ENCODE results near the gene USP7. TPM values are rescaled to one million over a fixed set of nuclear protein-coding genes. Genes with fewer than 3 reads are reported as not detected.

Gene USP7
- total RNA-seq, 2 experiments from 2014 or later: 155 to 163 TPM

DNA sequence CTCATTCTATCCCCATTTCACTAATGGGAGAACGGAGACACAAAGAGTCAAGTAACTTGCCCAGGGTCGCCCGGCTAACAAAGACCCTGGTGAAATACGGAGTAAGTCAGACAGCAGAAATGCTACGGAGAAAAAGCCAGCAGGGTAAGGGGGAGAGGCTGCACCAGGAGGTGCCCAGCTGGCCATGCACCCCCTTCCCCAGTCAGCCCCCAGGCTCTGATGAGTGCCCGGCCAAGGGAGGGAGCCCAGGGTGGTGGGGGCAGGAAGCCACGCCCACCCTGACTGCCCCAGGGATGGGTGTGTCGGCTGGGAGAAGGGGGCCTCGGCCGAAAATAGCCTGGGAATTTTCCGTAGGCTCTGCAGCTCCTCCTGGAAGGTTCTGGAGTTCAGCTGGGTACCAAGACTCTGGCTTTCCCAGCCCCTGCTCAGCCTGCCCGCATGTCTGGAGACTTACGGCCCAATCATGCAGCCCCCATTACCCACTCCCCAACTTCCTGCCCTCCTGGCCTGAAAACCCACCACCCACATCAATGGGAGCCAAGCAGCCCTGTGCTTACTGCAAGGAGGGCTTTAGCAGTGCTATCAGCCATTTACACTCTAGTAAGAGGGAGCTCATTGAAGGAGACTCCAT lies 99.1 kb downstream of the USP7 start:
- H3K36me3 Mint-ChIP-seq (ENCODE audit: low read depth): peaks cover 21% of the 10 kb centered on the region
- H3K9me3 Mint-ChIP-seq: no peaks in the 10 kb centered on the region
- ChIA-PET CTCF (interaction anchor here (0.8 to 3.1 kb wide), 3 partner anchors 10 to 72 kb away, joined by 3 to 19 read pairs (median 6); no protein-coding TSS in a partner anchor), POLR2A (interaction anchor here (1.2 to 9.2 kb wide), 4 partner anchors 9 to 24 kb away, joined by 3 to 99 read pairs (median 4); no protein-coding TSS in a partner anchor)
- TF ChIP-seq, protein P1, sequence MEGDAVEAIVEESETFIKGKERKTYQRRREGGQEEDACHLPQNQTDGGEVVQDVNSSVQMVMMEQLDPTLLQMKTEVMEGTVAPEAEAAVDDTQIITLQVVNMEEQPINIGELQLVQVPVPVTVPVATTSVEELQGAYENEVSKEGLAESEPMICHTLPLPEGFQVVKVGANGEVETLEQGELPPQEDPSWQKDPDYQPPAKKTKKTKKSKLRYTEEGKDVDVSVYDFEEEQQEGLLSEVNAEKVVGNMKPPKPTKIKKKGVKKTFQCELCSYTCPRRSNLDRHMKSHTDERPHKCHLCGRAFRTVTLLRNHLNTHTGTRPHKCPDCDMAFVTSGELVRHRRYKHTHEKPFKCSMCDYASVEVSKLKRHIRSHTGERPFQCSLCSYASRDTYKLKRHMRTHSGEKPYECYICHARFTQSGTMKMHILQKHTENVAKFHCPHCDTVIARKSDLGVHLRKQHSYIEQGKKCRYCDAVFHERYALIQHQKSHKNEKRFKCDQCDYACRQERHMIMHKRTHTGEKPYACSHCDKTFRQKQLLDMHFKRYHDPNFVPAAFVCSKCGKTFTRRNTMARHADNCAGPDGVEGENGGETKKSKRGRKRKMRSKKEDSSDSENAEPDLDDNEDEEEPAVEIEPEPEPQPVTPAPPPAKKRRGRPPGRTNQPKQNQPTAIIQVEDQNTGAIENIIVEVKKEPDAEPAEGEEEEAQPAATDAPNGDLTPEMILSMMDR (IDR thresholded peaks at IDR 0.05): no peak
- H3K4me3 Mint-ChIP-seq: no peak overlapping the region
- H3K27ac Mint-ChIP-seq: no peak overlapping the region
- no peaks in the 10 kb centered on the region for H3K27me3 Mint-ChIP-seq
- peaks cover 31% of the 10 kb centered on the region for H3K4me1 Mint-ChIP-seq (ENCODE audit: low read depth)
- DNase-seq (no peak), ATAC-seq (no peak)
- intact Hi-C loops (cut with micrococcal nuclease): no loop called here

DNA sequence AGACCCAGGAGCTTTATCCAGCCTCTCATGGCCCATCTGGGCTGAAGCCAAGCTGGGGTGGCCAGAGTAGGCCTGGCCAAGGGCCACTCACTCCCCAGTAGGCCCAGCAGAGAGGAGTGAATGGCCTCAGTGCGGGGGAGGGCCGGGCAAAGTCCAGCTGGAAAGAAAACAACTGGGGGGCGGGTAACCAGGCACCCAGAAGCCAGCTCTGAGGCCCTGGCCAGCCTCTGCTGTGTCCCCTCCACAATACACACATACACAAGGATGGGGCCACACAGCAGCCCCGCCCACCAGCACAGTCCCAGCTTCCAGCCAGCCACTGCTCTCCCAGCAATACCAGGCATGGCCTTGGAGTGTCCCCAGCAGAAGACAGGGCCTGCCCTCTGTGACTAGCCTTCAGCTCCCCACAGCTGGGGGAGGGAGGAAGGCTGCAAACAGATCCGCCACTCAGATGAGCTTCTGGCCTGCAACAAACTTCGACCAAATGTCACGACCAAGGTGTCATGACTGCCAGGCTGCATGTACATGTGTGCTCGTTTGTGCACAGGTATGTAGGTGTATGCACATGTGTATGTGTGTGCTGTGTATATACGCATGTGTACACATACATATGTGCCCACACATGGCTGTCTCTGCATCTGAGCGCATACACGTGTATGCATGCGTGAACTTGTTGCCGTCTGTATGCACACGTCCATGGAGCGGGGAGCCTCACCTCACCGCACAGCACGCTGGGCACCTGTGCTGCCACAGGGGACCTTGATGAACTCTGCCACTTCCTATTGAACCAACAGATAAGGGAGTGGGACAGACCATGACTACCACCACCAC lies 99.9 kb downstream of the USP7 start:
- peaks cover 23% of the 10 kb centered on the region for H3K36me3 Mint-ChIP-seq (ENCODE audit: low read depth)
- ChIA-PET POLR2A (interaction anchor here (1.0 to 9.2 kb wide), 6 partner anchors 9 to 66 kb away, joined by 3 to 99 read pairs (median 4); partner anchors contain the start of genes PMM2 and TMEM186), CTCF (interaction anchor here (0.8 to 3.1 kb wide), 3 partner anchors 9 to 73 kb away, joined by 3 to 19 read pairs (median 6); no protein-coding TSS in a partner anchor)
- H3K27me3 Mint-ChIP-seq: no peaks in the 10 kb centered on the region
- intact Hi-C loops (cut with micrococcal nuclease): no loop called here
- H3K4me3 Mint-ChIP-seq: no peak overlapping the region
- H3K9me3 Mint-ChIP-seq: no peaks in the 10 kb centered on the region
- peaks cover 26% of the 10 kb centered on the region for H3K4me1 Mint-ChIP-seq (ENCODE audit: low read depth)
- DNase-seq (no peak), ATAC-seq (no peak)
- TF ChIP-seq, protein P1 (IDR thresholded peaks at IDR 0.05): no peak
- no peak overlapping the region for H3K27ac Mint-ChIP-seq

DNA sequence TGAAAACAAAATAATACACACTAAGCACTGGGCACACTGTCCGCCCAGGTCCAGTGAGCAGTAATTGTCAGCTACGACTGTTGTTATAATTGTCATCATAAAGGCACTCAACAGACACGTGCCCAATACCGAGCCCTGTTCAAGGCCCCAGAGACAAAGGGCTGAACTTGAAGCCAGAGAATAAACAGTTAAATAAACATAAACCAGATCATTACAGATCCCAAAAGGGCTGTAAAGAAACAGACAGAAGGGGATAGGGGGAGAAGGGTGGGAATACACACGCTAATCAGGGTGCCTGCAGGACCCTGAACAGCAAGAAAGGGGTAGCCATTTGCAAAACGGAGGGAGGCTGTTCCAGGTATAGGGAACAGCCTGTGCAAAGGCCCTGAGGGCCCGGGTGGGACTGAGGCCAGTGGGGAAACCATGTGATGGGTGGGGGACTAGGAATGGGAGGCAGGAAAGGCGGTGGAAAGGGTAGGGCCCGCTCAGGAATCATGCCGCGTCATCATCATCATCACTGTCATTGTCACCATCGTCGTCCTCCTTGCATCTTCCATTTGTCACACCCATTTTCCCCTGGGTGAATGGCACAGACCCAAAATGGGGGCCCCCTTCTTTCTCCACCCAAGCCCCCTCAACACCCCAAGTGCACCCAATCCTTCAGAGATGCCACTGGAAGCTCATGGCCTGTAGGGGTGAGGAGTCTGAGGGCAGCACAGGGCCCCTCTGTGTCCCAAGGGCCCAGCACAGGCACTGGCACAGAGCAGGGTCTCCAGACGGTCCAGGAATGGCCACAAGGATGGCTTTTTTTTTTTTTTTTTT lies 101.2 kb downstream of the USP7 start:
- H3K4me3 Mint-ChIP-seq: no peak overlapping the region
- TF ChIP-seq, protein P1 (IDR thresholded peaks at IDR 0.05): no peak
- DNase-seq: no peak
- POLR2A ChIA-PET: interaction anchor here (0.6 to 9.2 kb wide), 5 partner anchors 10 to 156 kb away, joined by 3 to 99 read pairs (median 3); partner anchors contain the start of genes PMM2 and TMEM186
- H3K9me3 Mint-ChIP-seq: no peaks in the 10 kb centered on the region
- intact Hi-C loops (cut with micrococcal nuclease): no loop called here
- H3K27me3 Mint-ChIP-seq: no peaks in the 10 kb centered on the region
- H3K4me1 Mint-ChIP-seq (ENCODE audit: low read depth): peaks cover 28% of the 10 kb centered on the region
- no peak for ATAC-seq
- H3K27ac Mint-ChIP-seq: no peak overlapping the region
- peaks cover 26% of the 10 kb centered on the region for H3K36me3 Mint-ChIP-seq (ENCODE audit: low read depth)
- CTCF ChIA-PET: interaction anchor here (3.1 kb wide), 1 partner anchor 17 kb away, joined by 19 read pairs; no protein-coding TSS in a partner anchor

DNA sequence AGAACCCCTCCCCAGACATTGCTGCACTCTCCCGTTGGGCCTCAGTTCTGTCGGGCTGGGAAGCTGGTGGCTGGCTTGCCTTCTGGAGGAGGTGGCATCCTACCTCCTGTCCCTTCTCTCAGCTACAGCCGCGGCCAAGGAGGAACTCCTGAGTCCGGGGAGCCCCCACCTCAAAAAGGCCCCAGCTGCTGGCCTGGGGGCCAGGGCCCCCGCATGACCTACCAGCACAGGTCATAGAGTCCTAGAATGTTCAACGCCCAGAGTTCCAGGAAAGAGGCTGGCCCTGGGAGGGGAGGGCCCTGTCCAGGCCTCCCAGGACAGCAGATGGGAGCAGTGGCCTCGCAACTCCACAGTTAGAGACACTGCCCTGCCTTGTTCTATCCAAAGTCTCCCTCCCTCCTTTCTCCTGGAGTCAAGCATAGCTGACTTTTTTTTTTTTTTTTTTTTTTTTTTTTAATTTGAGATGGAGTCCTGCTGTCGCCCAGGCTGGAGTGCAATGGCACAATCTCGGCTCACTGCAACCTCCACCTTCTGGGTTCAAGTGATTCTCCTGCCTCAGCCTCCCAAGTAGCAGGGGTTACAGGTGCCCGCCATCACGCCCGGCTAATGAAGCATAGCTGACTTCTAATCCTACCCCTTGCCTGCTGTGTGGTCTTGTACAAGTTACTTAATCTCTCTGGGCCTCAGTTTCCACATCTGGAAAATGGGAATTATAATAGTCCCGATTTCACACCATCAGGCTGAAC lies 102.0 kb downstream of the USP7 start:
- peaks cover 24% of the 10 kb centered on the region for H3K36me3 Mint-ChIP-seq (ENCODE audit: low read depth)
- intact Hi-C loops (cut with micrococcal nuclease): no loop called here
- H3K9me3 Mint-ChIP-seq: no peaks in the 10 kb centered on the region
- no peak for ATAC-seq
- no peak for DNase-seq
- H3K27me3 Mint-ChIP-seq: no peaks in the 10 kb centered on the region
- TF ChIP-seq, protein P1 (IDR thresholded peaks at IDR 0.05): no peak
- ChIA-PET POLR2A (interaction anchor here (0.6 to 9.2 kb wide), 4 partner anchors 9 to 155 kb away, joined by 3 to 99 read pairs (median 4); no protein-coding TSS in a partner anchor), CTCF (no interaction called here)
- no peak overlapping the region for H3K4me3 Mint-ChIP-seq
- H3K4me1 Mint-ChIP-seq (ENCODE audit: low read depth): peaks cover 26% of the 10 kb centered on the region
- H3K27ac Mint-ChIP-seq: no peak overlapping the region

Data from activated CD8-positive, alpha-beta T cell treated with anti-CD3 and anti-CD28 coated beads for 36 hours (primary cell).